Lower leg skin (tissue), 3 donors: ENCODE data around the gene OVCH2.
"Not testable (repeated sequence)": the region's sequence is repeated elsewhere in the genome, so short reads cannot be mapped to it uniquely, and the experiment has no call there.

Experiments used
- CTCF ChIP-seq, 3 donors: fragments of 450-650 bp; IDR thresholded peaks; one replicate each; pipeline ENCODE4 v1.5.1; 2016; ENCODE audit warnings: antibody characterized with exemption in 3 of 3, mild to moderate bottlenecking in 3 of 3, moderate library complexity in 2 of 3
- POLR2A ChIP-seq, 2 donors: fragments of 450-650 bp; IDR thresholded peaks; one replicate each; pipeline ENCODE4 v1.6.1; 2016 to 2017; ENCODE audit warnings: antibody characterized with exemption in 2 of 2, mild to moderate bottlenecking in 1 of 2, moderate library complexity in 1 of 2

DNA sequence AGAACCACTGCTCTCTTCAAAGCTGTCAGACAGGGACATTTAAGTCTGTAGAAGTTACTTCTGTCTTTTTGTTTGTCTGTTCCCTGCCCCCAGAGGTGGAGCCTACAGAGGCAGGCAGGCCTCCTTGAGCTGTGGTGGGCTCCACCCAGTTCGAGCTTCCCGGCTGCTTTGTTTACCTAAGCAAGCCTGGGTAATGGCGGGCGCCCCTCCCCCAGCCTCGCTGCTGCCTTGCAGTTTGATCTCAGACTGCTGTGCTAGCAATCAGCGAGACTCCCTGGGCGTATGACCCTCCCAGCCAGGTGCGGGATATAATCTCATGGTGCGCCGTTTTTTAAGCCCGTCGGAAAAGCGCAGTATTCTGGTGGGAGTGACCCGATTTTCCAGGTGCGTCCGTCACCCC is 42.7 kb downstream of the OVCH2 start:
- not testable (repeated sequence) for TF ChIP-seq CTCF, POLR2A (IDR thresholded peaks at IDR 0.05)
